HCT116 (cell line): ENCODE data around the gene IL5. TPM values are rescaled to one million over a fixed set of nuclear protein-coding genes. Genes with fewer than 3 reads are reported as not detected.
"Not testable (repeated sequence)": the region's sequence is repeated elsewhere in the genome, so short reads cannot be mapped to it uniquely, and the experiment has no call there.

Source experiments
- ATAC-seq: fragments of 200-7000 bp; cut with Tn5 transposase; 2 replicates; pipeline ENCODE4 v1.9.1; 2020; ENCODE audit warnings: mild to moderate bottlenecking, moderate library complexity
- BruUV-seq: library from RNA; stranded (reverse); fragments of 400-500 nt; replicated peaks from 2 replicates; lab custom pipeline; 2021; lab: Mats Ljungman, UMichigan
- CTCF ChIA-PET: fragments of 300-600 bp; sonication (Branson Sonifier 250); formaldehyde crosslinking; loops from one replicate; lab custom pipeline; 2021; ENCODE audit warnings: antibody characterized with exemption; lab: Charles Lee
- POLR2A ChIA-PET: fragments of 300-600, 350-600 bp; sonication (Branson Sonifier 250); formaldehyde crosslinking; loops from one replicate; lab custom pipeline; 2021; ENCODE audit warnings: antibody characterized with exemption; lab: Charles Lee
- RAD21 ChIA-PET, 2 experiments: fragments of 300-600 bp; sonication (Branson Sonifier 250); formaldehyde crosslinking; loops; one replicate each; lab custom pipeline; 2023; ENCODE audit warnings: low total read pairs in 2 of 2; ENCODE audit not compliant: uncharacterized antibody in 2 of 2, unreplicated experiment in 2 of 2, low non-redundant PET in 1 of 2; lab: Charles Lee
- DNase-seq: peaks from one replicate; pipeline ENCODE4 v3.0.0-alpha.2; 2010; ENCODE audit warnings: low read depth, low spot score
- H2AFZ ChIP-seq: fragments of 200-600 bp; shearing (Covaris generic), sonication (generic); 2 replicates; pipeline ENCODE4 v1.6.1; 2017; ENCODE audit warnings: low read depth, mixed run types, mixed read lengths, antibody characterized with exemption, low read length; ENCODE audit not compliant: poor library complexity, severe bottlenecking
- H3K27ac ChIP-seq: 2 replicates; pipeline ENCODE4 v1.5.1; 2012; ENCODE audit warnings: low read depth, low read length
- H3K27me3 ChIP-seq: fragments of 200-600 bp; sonication (generic); 2 replicates; pipeline ENCODE4 v1.6.1; 2016; ENCODE audit warnings: mixed run types, low read length, mixed read lengths; ENCODE audit not compliant: insufficient read depth
- H3K36me3 ChIP-seq, 2 experiments: fragments of 200-500 bp in 1 of 2; fragments of 200-600 bp in 1 of 2; sonication (Bioruptor generic) in 1 of 2; sonication (generic) in 1 of 2; 2 replicates each; pipeline versions ENCODE4 v1.5.1 to v1.6.1; 2014 to 2016; ENCODE audit warnings: low read length in 2 of 2, inconsistent platforms in 1 of 2, mixed read lengths in 1 of 2, mixed run types in 1 of 2; ENCODE audit not compliant: insufficient read depth in 2 of 2, control insufficient read depth in 1 of 2
- H3K4me1 ChIP-seq, 2 experiments: fragments of 200-600 bp in 1 of 2; sonication (generic) in 1 of 2; 2 replicates each; pipeline versions ENCODE4 v1.5.1 to v1.6.1; 2012 to 2017; ENCODE audit warnings: low read length in 2 of 2, inconsistent platforms in 1 of 2, mild to moderate bottlenecking in 1 of 2, mixed read lengths in 1 of 2, mixed run types in 1 of 2, moderate library complexity in 1 of 2; ENCODE audit not compliant: insufficient read depth in 2 of 2, control insufficient read depth in 1 of 2
- H3K4me2 ChIP-seq: fragments of 200-600 bp; sonication (generic); 2 replicates; pipeline ENCODE4 v1.6.1; 2017; ENCODE audit warnings: mixed run types, low read length, mixed read lengths
- H3K4me3 ChIP-seq, 2 experiments: fragments of 200-600 bp in 1 of 2; sonication (generic) in 1 of 2; replicated peaks in 1 of 2; 2 replicates each; pipeline ENCODE4 v1.5.1; 2011 to 2016; ENCODE audit warnings: low read length in 2 of 2, control low read depth in 1 of 2, low read depth in 1 of 2, mild to moderate bottlenecking in 1 of 2, mixed read lengths in 1 of 2, mixed run types in 1 of 2
- H3K79me2 ChIP-seq: fragments of 200-600 bp; sonication (generic); 2 replicates; pipeline ENCODE4 v1.6.1; 2017; ENCODE audit warnings: mild to moderate bottlenecking, mixed run types, low read length, moderate library complexity, mixed read lengths; ENCODE audit not compliant: insufficient read depth
- H3K9ac ChIP-seq: fragments of 200-600 bp; sonication (generic); 2 replicates; pipeline ENCODE4 v1.6.1; 2016; ENCODE audit warnings: low read length, mixed read lengths
- H3K9me2 ChIP-seq: fragments of 200-600 bp; sonication (generic), shearing (Covaris generic); 2 replicates; pipeline ENCODE4 v1.6.1; 2017; ENCODE audit warnings: mixed run types, mild to moderate bottlenecking, moderate library complexity; ENCODE audit not compliant: insufficient read depth
- H3K9me3 ChIP-seq, 2 experiments: fragments of 200-500 bp in 1 of 2; fragments of 200-600 bp in 1 of 2; sonication (Bioruptor generic) in 1 of 2; sonication (generic) in 1 of 2; 2 replicates each; pipeline ENCODE4 v1.6.1; 2014 to 2017; ENCODE audit warnings: low read length in 2 of 2, mixed read lengths in 2 of 2, inconsistent platforms in 1 of 2, low read depth in 1 of 2, mild to moderate bottlenecking in 1 of 2, mixed run types in 1 of 2, moderate library complexity in 1 of 2; ENCODE audit not compliant: control insufficient read depth in 1 of 2, insufficient read depth in 1 of 2
- H4K20me1 ChIP-seq: fragments of 200-600 bp; sonication (generic), shearing (Covaris generic); 2 replicates; pipeline ENCODE4 v1.6.1; 2017; ENCODE audit warnings: mixed run types, mild to moderate bottlenecking, moderate library complexity; ENCODE audit not compliant: insufficient read depth
- intact Hi-C: fragments of 100-400 bp; cut with micrococcal nuclease; formaldehyde crosslinking; loops from 2 replicates; pipeline ENCODE4 v1.10.0; 2022
- total RNA-seq: library from RNA; stranded (reverse); gene quantifications from one replicate; pipeline ENCODE4 v1.2.1, GENCODE V29; 2021; ENCODE audit not compliant: unreplicated experiment

The IL5 gene
- total RNA-seq, 1 experiment from 2014 or later = not detected

- H3K4me3 ChIP-seq, H3K9me3 ChIP-seq, POLR2A ChIA-PET, H3K4me1 ChIP-seq, H2AFZ ChIP-seq, H3K27ac ChIP-seq, H3K9ac ChIP-seq, H3K4me2 ChIP-seq, H3K9me2 ChIP-seq, ATAC-seq, H3K27me3 ChIP-seq, H3K79me2 ChIP-seq, H4K20me1 ChIP-seq, RAD21 ChIA-PET, H3K36me3 ChIP-seq, DNase-seq, BruUV-seq, CTCF ChIA-PET: not testable (repeated sequence)
- intact Hi-C loops = loop anchor here (10.0 kb wide), 2 partner anchors 150 to 190 kb away; partner anchors contain the start of gene IL4
Observed at GRCh38 chr5:132524877-132525276, 18.4 kb downstream of the IL5 start.

GRCh38 chr5:132522067-132522466 is 21.3 kb downstream of the IL5 start:
- not testable (repeated sequence) for BruUV-seq

GRCh38 chr5:132513618-132514336 is 29.5 kb downstream of the IL5 start:
- H3K4me3 ChIP-seq, H3K27ac ChIP-seq: not testable (repeated sequence)

More at GRCh38 chr5:132522067-132522466, 21.3 kb downstream of the IL5 start:
- RAD21 ChIA-PET, H3K27me3 ChIP-seq, H3K9me2 ChIP-seq, CTCF ChIA-PET, POLR2A ChIA-PET, H3K36me3 ChIP-seq, H3K4me3 ChIP-seq, DNase-seq, H3K4me2 ChIP-seq, H3K9me3 ChIP-seq, H3K79me2 ChIP-seq, H3K9ac ChIP-seq, ATAC-seq, H3K27ac ChIP-seq, H4K20me1 ChIP-seq, H3K4me1 ChIP-seq, H2AFZ ChIP-seq: not testable (repeated sequence)
- intact Hi-C loops = loop anchor here (10.0 kb wide), 2 partner anchors 153 to 193 kb away; partner anchors contain the start of gene IL4

More at GRCh38 chr5:132513618-132514336, 29.5 kb downstream of the IL5 start:
- POLR2A ChIA-PET, H3K9me2 ChIP-seq, BruUV-seq, DNase-seq, H3K4me2 ChIP-seq, H3K36me3 ChIP-seq, intact Hi-C loops, H3K9ac ChIP-seq, H2AFZ ChIP-seq, CTCF ChIA-PET, H3K79me2 ChIP-seq, ATAC-seq, H3K9me3 ChIP-seq, RAD21 ChIA-PET, H3K27me3 ChIP-seq, H4K20me1 ChIP-seq: not testable (repeated sequence)
- H3K4me1 ChIP-seq = peaks cover 8 to 11% of the 10 kb centered on the region in 2 experiments
